Stimulated activated CD4-positive, alpha-beta T cell treated with anti-CD3 and anti-CD28 coated beads, Interleukin-12 subunit alpha, Interleukin-12 subunit beta, amount 100 ng/mL, for 4 hours (primary cell): ENCODE measurements around the gene INSC.

Source experiments
- DNase-seq: peaks from one replicate; pipeline ENCODE4 v3.0.0-alpha.2; 2020

Gene INSC

DNA sequence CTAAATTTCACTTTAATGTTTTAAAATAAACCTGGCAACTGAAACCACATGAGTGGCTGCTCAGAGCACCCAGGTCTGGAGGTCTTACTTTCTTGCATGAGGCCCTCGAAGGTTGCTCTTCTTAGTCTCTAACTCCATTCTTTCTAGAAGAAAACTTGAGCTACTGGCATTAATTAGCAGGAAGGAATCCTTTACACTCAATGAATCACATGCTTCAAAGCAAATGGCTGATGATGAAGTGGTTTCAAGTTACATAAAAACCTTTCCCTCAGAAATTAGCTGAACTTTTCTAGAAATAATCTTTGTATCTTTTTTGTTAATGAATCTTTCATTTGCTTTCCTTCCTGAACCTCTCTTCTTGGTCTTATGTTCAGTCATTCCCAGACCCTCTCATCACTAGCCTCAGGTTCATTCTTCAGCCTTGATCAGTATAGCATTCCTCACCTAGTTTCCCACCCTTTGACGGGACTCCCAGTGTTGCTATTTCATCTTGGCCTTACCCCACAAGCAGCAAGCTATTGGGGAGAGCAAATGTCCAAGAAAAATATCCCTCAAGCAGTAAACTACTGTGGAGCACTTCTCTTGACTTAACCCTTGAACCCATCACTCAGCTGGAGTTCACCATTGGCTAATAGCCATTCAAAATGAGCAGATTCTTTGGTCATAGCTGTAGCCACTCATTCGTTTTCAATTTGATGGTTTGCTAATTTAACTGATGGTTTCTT is 75.1 kb downstream of the INSC start:
- no peak for DNase-seq

DNA sequence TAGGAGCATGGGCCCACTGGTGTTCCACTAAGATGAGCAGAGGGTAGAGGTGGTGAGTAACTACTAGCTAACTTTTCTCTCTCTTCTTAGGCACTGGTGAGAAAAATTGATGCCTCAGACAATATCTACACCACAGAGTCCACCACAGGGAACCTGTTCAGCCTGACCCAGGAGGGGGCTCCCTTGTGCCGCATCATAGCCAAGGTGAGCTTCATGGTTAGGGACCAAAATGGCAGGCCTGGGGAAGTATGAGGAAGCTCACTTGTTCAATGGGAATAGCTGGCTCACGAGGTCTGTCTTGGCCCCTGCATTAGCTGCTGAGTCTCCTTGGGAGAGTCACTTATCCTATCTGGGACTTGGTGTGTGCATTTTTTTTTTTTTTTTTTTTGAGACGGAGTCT is 75.9 kb downstream of the INSC start:
- no peak for DNase-seq

DNA sequence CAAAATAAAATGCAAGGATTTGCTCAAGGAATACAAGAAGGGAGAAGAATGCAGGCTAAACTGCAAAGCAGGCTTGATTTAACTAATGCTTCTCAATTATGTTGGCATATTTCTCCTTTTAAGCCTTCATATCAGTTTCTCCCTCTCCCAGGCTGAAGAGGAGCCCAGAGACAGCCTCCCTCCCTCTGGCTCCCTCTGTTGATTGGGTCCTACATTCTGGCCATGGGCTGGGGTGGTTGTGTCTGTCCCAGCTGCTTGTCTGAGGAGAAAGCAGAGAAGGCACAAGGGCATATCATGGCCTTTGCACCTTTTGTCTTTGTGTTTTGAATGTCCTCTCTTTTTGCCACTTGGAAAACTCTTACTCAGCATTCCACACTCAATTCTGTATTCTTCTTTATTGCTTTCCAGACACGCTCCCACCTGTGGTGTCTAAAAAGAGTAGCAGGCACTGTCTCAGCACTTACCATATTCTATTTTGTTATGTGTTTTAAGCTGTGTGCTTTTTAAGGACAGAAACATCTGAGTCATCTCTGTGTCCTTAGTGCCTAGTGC is 77.4 kb downstream of the INSC start:
- DNase-seq = no peak

DNA sequence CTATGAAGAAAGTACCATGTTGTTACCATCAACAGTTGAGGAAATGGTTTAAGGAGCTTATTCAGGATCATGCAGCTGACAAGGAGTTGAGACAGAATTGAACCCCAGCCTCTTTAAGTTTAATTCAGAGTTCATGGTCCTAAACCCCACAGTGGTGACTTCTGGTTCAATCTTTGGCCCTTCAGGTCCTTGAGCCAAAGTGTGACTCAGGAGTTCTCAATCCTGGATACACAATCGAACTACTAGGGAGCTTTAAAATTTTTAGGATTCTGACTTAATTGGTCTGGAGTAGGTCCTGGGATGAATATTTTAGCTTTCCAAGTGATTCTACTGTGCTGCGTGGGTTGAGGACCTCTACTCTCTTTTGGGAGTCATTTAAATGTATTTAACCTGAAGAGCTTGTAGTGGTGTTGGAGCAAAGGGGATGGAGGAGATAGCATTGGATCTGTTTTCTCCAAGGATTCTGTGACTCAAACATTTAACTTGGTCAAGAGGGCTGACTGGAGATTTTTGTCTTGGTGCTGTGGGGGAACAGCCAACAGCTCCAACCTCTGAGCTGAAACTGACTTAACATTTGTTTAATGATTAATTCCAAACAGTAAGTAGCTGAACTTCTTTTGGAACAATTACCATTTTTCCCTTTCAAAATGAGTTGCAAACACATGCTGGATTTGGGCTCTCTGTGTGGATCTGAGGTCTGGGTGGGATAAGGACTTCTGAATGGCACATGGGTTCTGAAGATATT is 80.1 kb downstream of the INSC start:
- DNase-seq = no peak

DNA sequence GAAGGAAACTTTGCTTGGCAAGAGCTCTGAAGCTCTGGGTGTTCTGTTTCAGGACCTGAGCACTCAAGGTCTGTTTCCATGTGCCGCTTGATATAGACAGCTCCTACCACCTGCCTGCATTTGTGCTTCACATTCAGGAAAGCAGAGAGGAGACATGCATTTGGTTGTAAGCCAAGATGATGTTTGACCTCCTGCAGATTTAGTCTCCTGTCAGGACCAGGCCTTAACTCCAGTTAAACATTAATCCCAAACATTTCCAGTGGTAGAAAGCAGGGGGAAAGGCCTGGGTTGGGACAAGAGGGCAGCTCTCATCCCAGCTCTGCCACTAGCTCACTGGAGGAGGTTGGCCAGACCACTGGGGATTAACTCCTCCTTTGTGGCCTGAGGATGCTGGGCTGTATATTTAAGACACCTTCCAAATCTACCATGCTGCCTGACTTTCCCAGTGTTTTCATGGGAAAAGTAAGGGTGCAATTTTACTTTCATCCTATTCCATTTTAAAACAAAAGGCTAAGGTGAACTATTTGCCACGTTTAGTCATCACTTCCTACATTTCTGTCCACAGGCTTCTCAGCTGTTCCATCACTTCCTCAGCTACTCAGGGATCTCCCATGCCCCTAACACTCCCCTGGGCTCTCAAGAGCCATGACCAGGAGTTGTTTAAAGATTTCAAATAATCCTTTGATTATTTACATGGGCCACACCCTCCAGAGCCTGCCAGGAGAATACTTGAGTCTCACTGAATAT is 80.9 kb downstream of the INSC start:
- no peak for DNase-seq

DNA sequence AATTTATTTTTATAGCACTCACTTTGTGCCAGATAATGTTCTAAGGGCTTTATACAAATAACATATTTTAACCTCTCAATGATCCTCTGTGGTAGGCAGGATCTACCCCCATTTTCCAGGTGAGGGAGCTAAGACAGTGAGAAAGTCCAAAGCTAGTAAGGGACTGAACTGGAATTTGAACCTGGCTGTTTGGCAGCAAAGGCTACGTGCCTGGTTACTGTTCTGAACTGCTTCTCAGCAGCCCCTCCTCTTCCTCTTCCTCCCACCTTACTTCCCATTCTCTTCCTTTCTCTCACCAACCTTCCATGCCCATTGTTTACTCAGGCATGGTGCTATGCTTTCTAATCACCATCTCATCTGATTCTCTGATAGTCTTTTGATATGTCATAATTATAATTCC is 82.0 kb downstream of the INSC start:
- no peak for DNase-seq

DNA sequence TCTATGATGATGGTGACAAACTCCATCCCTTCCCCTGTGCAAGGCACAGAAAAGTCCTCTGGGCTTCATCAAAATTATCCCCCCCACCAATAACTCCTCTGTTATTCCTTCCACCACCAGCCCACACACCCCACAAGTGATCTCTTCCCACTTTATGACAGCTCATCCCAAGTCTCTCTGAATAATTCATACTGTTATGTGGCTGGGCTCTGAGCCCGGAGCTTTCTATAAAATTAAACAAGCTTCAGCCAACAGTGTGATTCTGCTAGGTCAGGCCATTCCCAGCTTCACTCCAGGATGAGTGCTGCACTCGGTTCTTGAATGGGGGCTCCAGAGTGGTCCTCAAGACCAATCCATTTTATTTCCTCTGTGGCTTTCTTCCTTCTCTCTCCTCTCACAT is 83.0 kb downstream of the INSC start:
- no peak for DNase-seq

DNA sequence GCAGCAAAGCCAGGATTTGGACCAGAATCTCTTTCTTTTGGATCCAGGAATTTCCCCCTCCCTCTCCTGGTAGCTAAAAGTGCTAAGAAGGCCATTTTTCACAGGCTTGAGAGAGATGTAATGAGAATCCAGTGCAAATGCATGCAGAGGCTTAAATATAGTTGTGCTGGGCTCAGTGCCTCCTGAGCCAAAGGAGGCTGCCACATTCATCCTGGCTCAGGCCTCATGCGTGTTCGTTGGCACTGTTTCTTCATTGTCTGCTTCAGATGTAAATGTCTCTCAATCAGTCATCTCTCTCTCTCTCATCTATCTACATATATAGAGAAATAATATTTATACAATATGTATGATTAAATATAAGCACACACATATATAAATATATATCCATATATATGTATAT is 83.6 kb downstream of the INSC start:
- DNase-seq = no peak

DNA sequence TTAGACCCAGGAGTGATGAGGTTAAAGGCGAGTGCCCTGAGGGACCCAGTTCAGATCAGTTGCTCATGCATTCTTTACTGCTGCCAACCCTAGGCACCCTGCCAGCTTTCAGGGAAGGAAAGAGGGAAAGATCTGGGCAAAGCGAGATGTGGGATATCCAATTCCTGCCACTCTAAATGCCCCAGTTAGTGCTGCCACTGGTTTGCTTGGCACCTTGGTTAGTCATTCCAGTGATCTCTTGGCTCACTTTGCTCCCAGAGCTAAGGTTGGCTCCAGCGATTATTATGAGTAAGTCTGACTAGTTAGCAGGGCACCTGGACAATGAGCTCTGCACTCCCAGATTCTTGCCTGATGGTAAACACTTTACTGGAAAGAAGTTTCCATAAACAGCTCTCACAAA is 85.0 kb downstream of the INSC start:
- no peak for DNase-seq

DNA sequence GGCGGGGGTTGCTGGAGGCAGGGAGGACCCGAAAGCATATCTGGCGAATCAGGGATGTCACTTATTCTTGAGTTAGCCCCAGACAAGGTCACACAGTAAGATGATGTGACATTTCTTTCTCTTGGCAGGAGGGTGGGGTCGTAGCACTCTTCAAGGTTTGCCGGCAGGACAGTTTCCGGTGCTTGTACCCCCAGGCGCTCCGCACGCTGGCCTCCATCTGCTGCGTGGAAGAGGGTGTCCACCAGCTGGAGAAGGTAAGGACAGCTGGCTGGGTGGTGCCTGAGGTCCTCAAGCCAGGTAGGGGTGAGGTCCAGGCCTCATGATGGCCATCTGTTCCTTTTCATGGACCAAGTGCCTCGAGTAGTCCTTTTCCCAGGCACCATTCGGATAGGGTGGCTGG is 86.0 kb downstream of the INSC start:
- no peak for DNase-seq

DNA sequence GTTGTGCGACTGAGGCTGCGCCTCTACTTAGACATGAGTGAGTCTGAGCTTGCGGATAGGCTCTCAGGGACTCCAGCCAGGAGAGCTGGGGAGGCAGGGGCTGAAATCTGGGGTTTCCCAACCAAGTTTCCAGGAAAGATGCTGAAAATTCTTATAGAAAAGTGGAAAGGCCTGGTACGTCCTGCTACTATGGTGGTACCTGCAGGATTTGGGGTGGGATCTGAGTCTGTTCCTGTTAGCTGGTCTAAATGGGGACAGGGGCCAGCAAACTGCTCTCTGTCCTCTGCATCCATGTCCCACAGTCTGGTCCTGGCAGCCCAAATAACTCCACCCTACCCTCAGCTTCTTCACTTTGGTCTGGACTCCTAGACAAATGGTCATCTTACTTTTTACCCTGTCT is 86.9 kb downstream of the INSC start:
- no peak for DNase-seq

DNA sequence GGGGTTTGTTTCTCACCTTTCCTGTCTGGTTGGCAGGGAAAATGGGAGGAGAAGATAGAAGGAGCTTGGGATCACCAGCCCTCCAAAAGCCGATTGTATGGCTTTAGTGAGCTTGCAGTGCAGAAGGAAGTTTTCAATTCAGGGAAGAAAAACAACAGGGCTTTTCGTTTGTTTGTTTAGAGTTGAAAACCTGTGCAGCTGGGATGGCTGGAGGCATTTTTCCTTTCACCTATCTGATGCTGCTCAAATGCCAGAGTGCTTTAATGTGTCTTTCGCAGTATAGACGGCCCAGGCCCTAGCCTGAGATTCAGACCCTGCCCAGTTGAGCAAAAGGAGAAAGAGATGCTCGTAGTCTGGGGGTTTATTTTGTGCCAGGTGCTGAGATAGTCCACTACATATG is 87.9 kb downstream of the INSC start:
- DNase-seq = no peak

DNA sequence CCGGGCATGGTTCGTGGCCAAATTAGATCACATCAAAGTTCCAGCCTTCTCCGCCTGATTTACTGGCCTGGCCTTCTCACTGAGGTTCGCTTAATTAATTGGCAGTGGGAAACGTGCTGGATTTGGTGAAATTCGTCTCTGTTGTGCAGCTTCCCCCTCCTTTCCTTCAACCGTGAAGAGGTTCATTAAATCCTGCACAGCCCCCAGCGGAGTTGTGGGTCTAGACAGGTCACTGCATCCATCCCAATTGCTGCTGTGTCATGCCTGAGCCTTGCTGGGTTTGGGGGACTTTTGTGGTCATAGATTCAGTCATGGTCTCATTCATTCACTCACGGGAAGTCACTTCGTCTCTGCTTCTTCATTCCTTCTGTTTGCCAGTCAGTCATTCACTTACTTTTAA is 90.0 kb downstream of the INSC start:
- DNase-seq = no peak

DNA sequence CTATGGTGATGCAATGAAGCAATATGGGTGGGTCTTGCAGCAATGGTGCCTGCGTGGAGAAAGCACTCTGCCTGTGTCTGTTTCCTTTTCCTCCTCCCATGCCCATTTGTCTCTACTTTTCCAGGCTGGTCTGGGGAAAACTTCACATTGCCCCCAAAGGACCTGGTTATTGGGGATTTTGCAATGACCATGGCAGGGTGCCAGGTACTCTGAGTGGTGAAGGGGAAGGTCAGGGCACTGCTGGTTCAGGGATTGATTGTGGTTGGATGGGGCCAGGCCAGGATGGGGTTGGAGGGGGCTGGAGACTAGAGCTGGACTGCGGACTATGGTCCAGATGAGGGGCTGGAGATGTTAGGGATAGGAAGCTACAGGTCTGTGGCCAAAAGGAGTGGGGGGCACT is 92.1 kb downstream of the INSC start:
- DNase-seq = no peak

DNA sequence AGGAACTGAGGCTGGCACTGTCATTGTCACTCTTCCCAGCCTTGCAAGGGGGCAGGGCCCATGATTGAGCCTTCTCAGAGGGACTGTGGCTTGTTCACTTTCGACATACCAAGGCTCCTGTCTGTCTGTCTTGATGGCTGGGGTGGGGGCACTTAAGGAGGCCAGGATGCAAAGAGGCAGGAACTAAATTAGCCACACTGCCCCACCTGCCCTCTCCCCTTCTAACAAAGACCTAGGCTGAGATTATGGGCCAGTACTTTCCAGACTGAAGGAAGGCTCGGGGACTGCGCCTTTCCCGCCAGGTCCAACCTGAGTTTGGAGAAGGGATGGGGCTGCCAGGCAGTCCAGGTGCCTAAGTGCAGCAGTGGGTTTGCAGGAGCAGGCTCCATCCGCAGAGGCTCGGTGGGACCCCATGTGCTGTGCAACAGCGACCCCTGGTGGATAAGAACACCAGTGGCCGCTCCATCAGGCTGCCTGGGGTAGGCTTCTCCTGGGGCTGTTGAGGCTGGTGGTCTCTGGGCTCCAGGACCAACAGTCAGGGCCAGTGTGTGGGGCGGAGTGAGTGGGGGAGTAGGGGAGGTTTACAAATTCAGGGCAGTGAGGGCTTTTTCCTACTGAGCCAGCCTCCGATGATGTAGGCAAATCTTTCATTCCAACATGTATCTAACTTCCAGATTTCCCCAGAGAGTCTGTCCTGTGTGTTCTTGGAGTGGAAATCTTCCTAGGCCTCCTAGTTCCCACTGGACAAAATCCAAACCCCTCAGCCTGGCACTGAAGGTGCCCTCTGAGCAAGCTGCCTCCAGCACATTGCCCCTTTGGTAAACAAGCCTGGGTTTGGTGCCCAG is 93.9 kb downstream of the INSC start:
- peak; percentile 64 for DNase-seq

DNA sequence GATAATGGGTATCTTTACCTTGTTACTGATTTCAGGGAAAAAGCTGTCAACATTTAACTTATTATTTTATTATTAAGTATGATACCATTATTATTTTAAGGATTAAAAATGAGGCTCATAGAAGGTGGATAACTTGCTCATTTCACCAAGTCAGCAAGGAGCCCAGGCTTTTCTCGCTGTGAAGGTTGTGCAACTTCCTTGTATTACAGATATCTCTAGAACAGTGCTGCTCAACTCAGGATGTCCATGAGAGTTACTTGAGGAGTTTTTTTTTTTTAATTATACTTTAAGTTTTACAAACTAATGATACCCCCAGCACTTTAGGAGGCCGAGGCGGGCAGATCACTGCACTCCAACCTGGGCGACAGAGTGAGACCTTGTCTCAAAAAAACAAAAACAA is 98.2 kb downstream of the INSC start:
- DNase-seq = no peak

DNA sequence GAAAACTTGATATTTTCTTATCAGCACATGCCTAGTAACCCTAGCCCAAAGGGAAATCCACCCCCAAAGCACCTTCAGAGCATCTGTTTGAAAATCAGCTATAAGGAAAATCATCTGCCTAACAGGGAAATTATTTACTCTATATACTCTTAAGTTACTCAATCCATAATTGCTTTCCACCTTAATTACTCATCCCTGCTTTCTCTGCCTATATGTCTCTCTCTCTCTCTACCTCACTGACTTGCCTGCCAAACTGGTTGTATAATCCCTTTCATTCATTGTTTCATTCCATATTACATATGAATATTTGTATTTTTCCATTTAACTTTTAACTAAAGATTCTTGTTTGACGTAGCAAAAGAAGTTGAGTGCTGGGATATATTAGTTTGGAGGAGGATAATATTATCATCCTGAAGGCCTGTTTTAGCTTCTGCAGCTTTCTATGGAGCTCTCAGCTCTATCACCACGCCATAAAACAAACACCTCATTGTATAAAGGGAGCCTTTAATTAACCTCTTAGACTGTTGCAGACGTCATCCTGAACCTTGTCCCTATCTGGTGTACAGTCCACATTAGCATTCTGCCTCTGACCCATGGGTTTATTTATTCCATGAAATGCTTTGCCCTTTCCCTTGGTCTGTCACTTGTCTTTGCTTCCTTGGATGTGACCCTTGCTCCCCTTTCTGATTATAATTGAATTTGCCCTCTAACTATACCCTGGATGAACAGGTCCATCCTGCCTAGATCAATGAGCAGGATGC is 98.9 kb downstream of the INSC start:
- no peak for DNase-seq

DNA sequence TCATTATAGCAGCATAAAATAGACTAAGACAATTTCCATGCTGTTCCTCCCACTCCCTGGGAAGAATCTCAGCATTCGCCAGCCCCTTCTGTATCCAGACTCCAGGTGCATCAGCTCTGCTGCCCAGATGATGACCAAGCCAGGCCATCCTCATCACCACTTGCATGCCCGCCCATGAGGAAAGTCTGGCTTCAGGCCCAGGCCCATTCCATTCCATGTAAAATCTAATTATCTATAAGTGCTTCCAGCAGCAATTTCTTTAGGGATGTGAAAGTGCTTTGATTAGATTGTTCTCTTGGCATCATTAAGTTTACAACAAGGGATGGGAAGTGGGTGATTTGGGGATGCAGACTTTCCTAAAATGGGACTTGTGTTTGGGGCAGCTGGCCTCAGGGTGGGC is 100.3 kb downstream of the INSC start:
- DNase-seq = no peak

DNA sequence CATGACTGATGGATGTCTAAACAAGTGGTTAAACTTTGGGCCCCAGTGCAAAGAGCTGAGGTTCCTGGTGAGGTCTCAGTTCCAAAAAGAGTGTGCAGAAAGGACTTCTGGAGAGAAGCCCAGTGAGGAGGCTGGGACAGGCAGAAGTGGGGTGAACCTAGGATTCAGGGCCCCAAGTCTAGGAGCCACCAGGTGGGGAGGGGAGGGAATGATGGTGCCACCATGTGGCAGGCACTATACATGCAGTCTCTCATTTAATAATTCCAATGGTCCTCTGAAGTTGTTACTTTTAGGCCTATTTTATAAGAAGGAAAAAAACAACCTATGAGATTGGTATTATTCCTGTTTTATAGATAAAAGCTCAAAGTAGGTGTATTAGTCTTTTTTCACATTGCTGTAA is 102.0 kb downstream of the INSC start:
- DNase-seq = no peak

DNA sequence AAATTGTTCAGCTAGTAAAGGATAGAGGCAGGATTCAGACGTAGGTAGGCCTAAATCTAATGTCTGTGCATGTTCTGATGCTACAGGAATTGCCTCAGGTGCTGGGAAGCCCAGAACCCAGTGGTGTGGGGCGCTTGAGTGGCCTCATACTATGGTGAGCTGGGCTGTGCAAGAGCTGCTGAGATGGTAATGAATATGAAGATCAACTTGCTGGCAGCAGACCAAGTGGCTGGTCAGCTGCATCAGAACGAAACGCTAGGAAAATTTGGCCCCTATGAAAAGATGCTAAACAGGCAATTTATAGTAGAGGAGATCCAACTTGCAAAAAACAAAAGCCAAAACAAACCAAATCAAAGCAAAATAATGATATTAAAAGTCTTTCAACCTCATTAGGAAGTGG is 102.7 kb downstream of the INSC start:
- no peak for DNase-seq

DNA sequence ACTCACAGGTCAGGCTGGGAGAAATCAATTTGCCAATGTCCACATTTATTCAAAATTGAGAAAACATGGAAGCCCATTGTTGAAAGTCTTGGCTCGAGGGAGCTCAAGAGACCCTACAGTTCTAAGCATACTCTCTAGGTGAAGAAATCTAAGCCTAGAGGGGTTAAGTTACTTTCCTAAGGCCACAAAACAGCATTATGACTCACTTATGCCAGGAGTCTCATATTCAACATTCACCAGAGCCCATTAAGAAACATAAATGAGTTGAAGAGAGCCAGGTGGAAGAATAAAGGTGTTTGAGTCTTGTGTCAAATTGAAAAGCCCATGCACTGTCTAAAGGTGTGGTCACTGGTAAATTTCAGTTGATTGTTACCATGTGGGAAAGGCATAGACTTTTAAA is 108.1 kb downstream of the INSC start:
- DNase-seq = no peak

DNA sequence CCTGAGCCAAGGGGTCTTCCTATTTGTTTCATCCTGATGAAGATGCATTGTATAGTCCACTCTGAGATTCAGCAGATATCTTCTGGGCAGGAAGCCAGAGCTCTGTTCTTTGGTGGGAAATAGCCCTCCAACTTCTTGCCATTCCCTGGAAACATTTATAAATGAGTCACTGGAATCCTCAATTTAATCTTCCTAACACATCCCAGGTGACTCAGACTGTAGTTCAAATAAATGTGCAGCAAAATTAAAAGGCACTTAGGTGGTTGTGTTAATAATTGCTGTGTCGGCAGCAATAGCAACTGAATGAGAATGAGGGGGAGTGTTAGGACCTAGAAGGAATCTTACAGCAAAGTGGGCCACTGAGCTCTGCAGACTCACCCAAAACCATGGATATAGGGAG is 108.6 kb downstream of the INSC start:
- no peak for DNase-seq
